Testis (tissue), 3 donors: Measurements from ENCODE around the gene EXD1. TPM values are rescaled to one million over a fixed set of nuclear protein-coding genes. Genes with fewer than 3 reads are reported as not detected.

Source experiments
- DNase-seq: peaks from one replicate; pipeline ENCODE4 v3.0.0-alpha.2; 2019
- H3K27ac ChIP-seq, 2 donors: fragments of 200-600 bp; sonication (generic); one replicate each; pipeline ENCODE4 v1.5.1; 2019
- H3K27me3 ChIP-seq: fragments of 200-600 bp; sonication (generic); one replicate; pipeline ENCODE4 v1.5.1; 2019
- H3K36me3 ChIP-seq: fragments of 200-600 bp; sonication (generic); one replicate; pipeline ENCODE4 v1.5.1; 2017; ENCODE audit warnings: low read depth; ENCODE audit errors: missing control alignments
- H3K4me1 ChIP-seq: fragments of 200-600 bp; sonication (generic); one replicate; pipeline ENCODE4 v1.5.1; 2019
- H3K4me3 ChIP-seq, 2 donors: fragments of 200-600 bp; sonication (generic); one replicate each; pipeline ENCODE4 v1.5.1; 2017 to 2019
- H3K9me3 ChIP-seq: fragments of 200-600 bp; sonication (generic); one replicate; pipeline ENCODE4 v1.5.1; 2017
- POLR2A ChIP-seq: fragments of 450-650 bp; IDR thresholded peaks from one replicate; pipeline ENCODE4 v1.6.1; 2017; ENCODE audit warnings: antibody characterized with exemption, mild to moderate bottlenecking, moderate library complexity
- WGBS, 2 donors: methylation state at CpG; one replicate each; pipeline ENCODE4 v1.1.5; 2018; 5-methylcytosine and 5-hydroxymethylcytosine counted together
- intact Hi-C: fragments of 100-400 bp; cut with DNase I; formaldehyde crosslinking; loops from one replicate; pipeline ENCODE4 v1.15.1; 2023; ENCODE audit warnings: low total_unique reads
- polyA plus RNA-seq: library from polyadenylated mRNA; stranded (reverse); fragments of 350-450 nt; fragmentation: Illumina TruSeq; extraction: RNeasy Lipid Tissue Mini Kit (QIAGEN cat#74804); gene quantifications from one replicate; pipeline ENCODE4 v1.2.3, GENCODE V29; 2014; ENCODE audit warnings: low read depth, low replicate concordance; ENCODE audit not compliant: insufficient read depth
- total RNA-seq, 2 donors: library from RNA; depleted of rRNA; stranded (reverse); fragments of >200 nt; gene quantifications; one replicate each; pipeline ENCODE4 v1.2.3, GENCODE V29; 2016
- TF ChIP-seq, protein P1 (sequence below), 3 experiments: fragments of 450-650 bp in 2 of 3; fragments of 200-600 bp in 1 of 3; sonication (generic) in 1 of 3; IDR thresholded peaks; one replicate each; pipeline ENCODE4 v1.5.1; 2016 to 2019; ENCODE audit warnings: antibody characterized with exemption in 3 of 3, mild to moderate bottlenecking in 2 of 3, moderate library complexity in 1 of 3

Gene EXD1
- total and polyA plus RNA-seq, 3 donors from 2014 or later, result 20.7 to 47.0 (median 42.9) TPM

DNA sequence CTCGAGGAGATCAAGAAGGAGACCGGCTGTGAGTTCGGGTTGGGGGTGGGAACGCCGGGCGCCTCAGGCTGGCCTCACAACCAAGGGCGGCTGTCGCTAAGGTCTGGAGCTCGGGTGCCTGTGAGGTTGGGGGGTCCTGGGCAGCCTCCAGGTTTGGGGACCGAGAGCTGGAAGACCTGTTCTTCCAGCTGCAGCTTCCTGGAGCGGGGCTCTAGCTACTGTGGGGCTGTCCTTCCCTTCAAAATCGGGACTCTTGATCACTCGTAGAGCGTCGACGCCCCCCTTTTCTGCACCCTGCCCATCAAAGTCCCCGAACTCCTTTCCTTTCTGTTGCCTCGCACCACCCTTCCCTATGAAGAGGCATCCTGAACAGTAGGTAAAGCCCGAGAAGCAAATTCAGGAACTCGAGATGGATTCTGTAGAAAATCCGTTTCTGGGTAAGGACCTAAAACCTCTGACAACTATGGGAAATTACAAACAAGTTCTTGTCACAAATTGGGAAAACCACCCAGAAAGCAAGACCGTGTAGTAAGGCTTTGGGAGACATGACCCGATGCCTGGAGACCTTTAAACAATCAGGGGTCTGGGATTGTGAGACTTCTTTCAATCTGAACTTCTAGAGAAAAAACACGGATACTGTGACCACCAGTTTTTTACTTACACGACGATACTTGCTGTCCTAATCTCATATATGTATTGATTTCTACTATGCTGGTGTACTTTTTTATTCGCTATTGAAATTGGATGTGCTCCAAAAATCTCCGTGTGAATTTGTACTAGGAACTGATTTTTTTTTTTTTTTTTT is 1.1 kb upstream of the EXD1 start:
- H3K27ac ChIP-seq, result peak overlapping the region; percentile 83 to 92
- TF ChIP-seq, protein P1, sequence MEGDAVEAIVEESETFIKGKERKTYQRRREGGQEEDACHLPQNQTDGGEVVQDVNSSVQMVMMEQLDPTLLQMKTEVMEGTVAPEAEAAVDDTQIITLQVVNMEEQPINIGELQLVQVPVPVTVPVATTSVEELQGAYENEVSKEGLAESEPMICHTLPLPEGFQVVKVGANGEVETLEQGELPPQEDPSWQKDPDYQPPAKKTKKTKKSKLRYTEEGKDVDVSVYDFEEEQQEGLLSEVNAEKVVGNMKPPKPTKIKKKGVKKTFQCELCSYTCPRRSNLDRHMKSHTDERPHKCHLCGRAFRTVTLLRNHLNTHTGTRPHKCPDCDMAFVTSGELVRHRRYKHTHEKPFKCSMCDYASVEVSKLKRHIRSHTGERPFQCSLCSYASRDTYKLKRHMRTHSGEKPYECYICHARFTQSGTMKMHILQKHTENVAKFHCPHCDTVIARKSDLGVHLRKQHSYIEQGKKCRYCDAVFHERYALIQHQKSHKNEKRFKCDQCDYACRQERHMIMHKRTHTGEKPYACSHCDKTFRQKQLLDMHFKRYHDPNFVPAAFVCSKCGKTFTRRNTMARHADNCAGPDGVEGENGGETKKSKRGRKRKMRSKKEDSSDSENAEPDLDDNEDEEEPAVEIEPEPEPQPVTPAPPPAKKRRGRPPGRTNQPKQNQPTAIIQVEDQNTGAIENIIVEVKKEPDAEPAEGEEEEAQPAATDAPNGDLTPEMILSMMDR (IDR thresholded peaks at IDR 0.05), result no peak
- no peak for TF ChIP-seq POLR2A
- no peak for DNase-seq
- intact Hi-C loops, result no loop called here
- WGBS, 2 donors, result 2 to 3% methylated on average over 25 to 28 of the region's 28 CpGs
- H3K27me3 ChIP-seq, result no peaks in the 10 kb centered on the region
- H3K9me3 ChIP-seq, result no peaks in the 10 kb centered on the region
- H3K36me3 ChIP-seq, result no peaks in the 10 kb centered on the region
- H3K4me3 ChIP-seq, result peak overlapping the region; percentile 76 to 86
- peaks cover 12% of the 10 kb centered on the region for H3K4me1 ChIP-seq

DNA sequence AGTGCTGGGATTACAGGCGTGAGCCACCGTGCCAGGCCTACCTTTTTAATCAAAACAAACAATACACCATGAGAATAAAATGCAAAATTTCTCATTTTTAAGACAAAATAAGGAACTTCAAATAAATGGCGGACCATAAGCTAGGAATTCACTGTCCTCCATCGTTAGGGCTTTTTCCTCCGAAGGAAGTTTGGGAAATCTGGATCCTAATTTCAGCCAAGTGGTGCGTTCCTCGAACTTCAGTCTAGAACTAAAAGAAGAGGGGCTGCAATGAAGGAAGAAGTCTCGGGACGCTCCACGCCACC is 260 bp downstream of the EXD1 start:
- intact Hi-C loops, result no loop called here

DNA sequence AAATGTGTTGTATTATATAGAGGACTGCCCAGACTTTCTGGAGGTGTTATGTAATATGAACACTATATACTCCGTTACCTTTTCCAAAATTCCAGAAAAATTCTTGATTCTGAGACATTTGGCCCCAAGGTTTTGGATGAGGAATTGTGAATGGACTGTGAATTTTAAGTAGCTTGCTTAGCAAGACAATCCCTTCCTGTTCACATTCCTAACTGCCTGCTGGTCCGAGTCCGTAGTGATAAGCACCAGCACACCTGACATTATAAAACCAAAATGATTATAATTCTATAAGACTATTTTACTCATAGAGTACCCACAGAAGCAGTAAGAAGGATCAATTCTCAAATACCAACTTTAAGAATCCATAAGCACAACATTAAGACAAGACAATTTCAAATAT is 11.2 kb downstream of the EXD1 start:
- intact Hi-C loops, result no loop called here
- 70 to 71% methylated on average over 3 of the region's 3 CpGs for WGBS, 2 donors

More for the DNA sequence above, 260 bp downstream of the EXD1 start:
- Histone ChIP-seq H3K4me3 (peak overlapping the region; percentile 76 to 86), H3K4me1 (peaks cover 12% of the 10 kb centered on the region), H3K36me3 (no peaks in the 10 kb centered on the region), H3K27ac (peak overlapping the region; percentile 83 to 92), H3K27me3 (no peaks in the 10 kb centered on the region), H3K9me3 (no peaks in the 10 kb centered on the region)
- DNase-seq, result no peak
- TF ChIP-seq, protein P1 (IDR thresholded peaks at IDR 0.05), result no peak
- no peak for TF ChIP-seq POLR2A
- 20 to 22% methylated on average over 10 of the region's 10 CpGs for WGBS, 2 donors

DNA sequence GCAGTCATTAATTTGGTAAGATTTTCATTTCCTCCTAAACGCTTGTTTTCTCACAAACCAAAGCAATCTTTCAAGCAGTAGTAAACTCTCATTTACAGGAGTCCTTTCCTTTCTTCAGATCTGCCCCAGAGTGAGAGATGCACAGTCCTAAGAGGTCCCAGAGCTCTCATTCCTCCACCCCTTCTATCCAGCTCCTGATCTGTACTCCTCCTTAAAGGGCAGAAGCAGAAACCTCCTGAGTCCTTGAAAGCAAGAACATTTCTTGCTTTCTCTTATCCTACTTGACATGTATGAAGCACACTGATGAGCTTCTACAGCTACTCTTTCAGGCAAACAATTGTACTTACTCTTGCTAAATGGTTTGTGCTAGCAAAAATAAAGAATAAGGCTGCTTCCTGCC is 11.7 kb downstream of the EXD1 start:
- H3K36me3 ChIP-seq, result no peaks in the 10 kb centered on the region
- intact Hi-C loops, result no loop called here
- H3K4me3 ChIP-seq, result no peak overlapping the region
- H3K27ac ChIP-seq, result no peak overlapping the region
- H3K9me3 ChIP-seq, result no peaks in the 10 kb centered on the region
- no peaks in the 10 kb centered on the region for H3K27me3 ChIP-seq
- H3K4me1 ChIP-seq, result no peaks in the 10 kb centered on the region
- no peak for DNase-seq
- 61 to 71% methylated on average over 1 of the region's 1 CpG for WGBS, 2 donors
- TF ChIP-seq, protein P1 (IDR thresholded peaks at IDR 0.05), result no peak
- TF ChIP-seq POLR2A, result no peak

More for the DNA sequence above, 11.2 kb downstream of the EXD1 start:
- TF ChIP-seq POLR2A, result no peak
- TF ChIP-seq, protein P1 (IDR thresholded peaks at IDR 0.05), result no peak
- DNase-seq, result no peak
- Histone ChIP-seq H3K27me3 (no peaks in the 10 kb centered on the region), H3K9me3 (no peaks in the 10 kb centered on the region), H3K36me3 (no peaks in the 10 kb centered on the region), H3K27ac (no peak overlapping the region), H3K4me1 (no peaks in the 10 kb centered on the region), H3K4me3 (no peak overlapping the region)

DNA sequence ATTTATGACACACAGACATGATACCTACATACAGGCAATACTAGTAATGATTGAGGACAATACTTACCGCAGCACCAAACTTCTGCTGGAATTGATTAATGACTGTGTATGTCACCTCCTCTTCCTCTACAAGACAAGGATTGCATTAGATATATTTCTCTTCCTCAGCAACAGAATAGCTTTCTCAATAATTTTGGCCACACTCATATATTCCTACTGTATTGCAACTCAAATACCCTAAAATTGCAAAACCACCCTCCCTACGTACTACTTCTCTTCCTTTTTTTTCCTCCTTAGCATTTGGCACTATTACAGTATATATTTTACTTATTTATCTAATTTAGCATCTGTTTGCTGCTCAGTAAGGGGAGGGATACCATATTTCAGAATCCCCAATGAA is 14.8 kb downstream of the EXD1 start:
- intact Hi-C loops, result no loop called here
- no peak for DNase-seq
- WGBS, 2 donors, result 75 to 80% methylated on average over 2 of the region's 2 CpGs
- H3K4me1 ChIP-seq, result no peaks in the 10 kb centered on the region
- TF ChIP-seq, protein P1 (IDR thresholded peaks at IDR 0.05), result no peak
- no peak for TF ChIP-seq POLR2A
- H3K27me3 ChIP-seq, result no peaks in the 10 kb centered on the region
- no peaks in the 10 kb centered on the region for H3K36me3 ChIP-seq
- H3K27ac ChIP-seq, result no peak overlapping the region
- no peak overlapping the region for H3K4me3 ChIP-seq
- no peaks in the 10 kb centered on the region for H3K9me3 ChIP-seq
